Spleen (tissue), 7 donors: ENCODE results near the gene PPM1L.

Experiments used
- CTCF ChIP-seq, 11 experiments: fragments of 200-600 bp in 7 of 11; fragments of 450-650 bp in 4 of 11; sonication (generic) in 4 of 11; IDR thresholded peaks in 8 of 11; conservative IDR thresholded peaks in 3 of 11; 1 replicate in 7 of 11; 2 replicates in 4 of 11; pipeline versions ENCODE4 v1.4.0 to v1.8.0; 2016 to 2021; ENCODE audit warnings: antibody characterized with exemption in 11 of 11, inconsistent platforms in 4 of 11, mild to moderate bottlenecking in 1 of 11
- POLR2A ChIP-seq, 3 donors: fragments of 450-650 bp; IDR thresholded peaks; one replicate each; pipeline ENCODE4 v1.5.1; 2017; ENCODE audit warnings: antibody characterized with exemption in 3 of 3, mild to moderate bottlenecking in 1 of 3
- POLR2AphosphoS5 ChIP-seq, 3 donors: sonication (generic); formaldehyde crosslinking; IDR thresholded peaks; one replicate each; pipeline ENCODE4 v1.5.1; 2017; ENCODE audit warnings: antibody characterized with exemption in 3 of 3
- donor health status: DM: no; HTN: no; CAD: no; lungs with moderate emphysema.
- donor health status: DM: no; HTN: no; CAD: no.
- donor health status: DM: no; HTN: no; CAD: no.

DNA sequence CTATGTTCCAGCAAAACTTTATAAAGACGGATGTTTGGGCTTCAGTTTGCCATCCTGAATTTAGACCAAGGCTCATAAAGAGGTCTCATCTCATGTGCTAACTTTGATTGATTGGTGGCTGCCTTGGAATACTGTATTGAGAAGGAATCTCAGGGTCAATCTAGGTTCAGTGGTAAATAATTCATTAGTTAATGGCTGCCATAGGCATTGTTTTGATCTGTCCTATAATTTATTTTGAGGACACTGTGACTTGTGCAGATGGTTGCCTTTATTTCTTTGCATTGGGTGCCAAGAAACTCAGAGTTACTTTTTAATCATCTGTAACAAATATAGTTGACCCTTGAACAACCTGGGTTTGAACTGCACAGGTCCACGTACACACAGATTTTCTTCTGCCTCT, 189.3 kb downstream of the PPM1L start:
- TF ChIP-seq POLR2AphosphoS5 (IDR thresholded peaks at IDR 0.05) (no peak), POLR2A (IDR thresholded peaks at IDR 0.05) (no peak), CTCF (IDR thresholded peaks at IDR 0.05 in 8 of 11, conservative IDR thresholded peaks at IDR 0.05 in 3 of 11) (no peak)
